A549 (cell line): Measurements from ENCODE around the gene IQSEC2. TPM values are rescaled to one million over a fixed set of nuclear protein-coding genes. Genes with fewer than 3 reads are reported as not detected.
A peak's percentile ranks its signal among the peaks of the same experiment; 100 is the strongest.

Experiments
- ATAC-seq, 2 experiments: fragments of 200-7000 bp in 1 of 2; fragments of >200 bp in 1 of 2; cut with Nextera tagmentation in 1 of 2; cut with Tn5 transposase in 1 of 2; 3 replicates each; pipeline versions ENCODE4 v1.8.0 to v1.9.1; 2018 to 2020; ENCODE audit warnings: mild to moderate bottlenecking in 1 of 2, moderate library complexity in 1 of 2
- CTCF ChIA-PET: fragments of 300-600 bp; sonication (Branson Sonifier 250); formaldehyde crosslinking; extraction: SDS; loops from one replicate; lab custom pipeline; 2021; ENCODE audit warnings: antibody characterized with exemption, inconsistent platforms; lab: Yijun Ruan, JAX
- POLR2A ChIA-PET: fragments of 350-600 bp; formaldehyde crosslinking; extraction: SDS; loops from one replicate; lab custom pipeline; 2021; ENCODE audit warnings: antibody characterized with exemption, inconsistent platforms; lab: Yijun Ruan, JAX
- DNase-seq, 2 experiments: peaks; one replicate each; pipeline versions ENCODE4 v3.0.0 to v3.0.0-alpha.2; 2011 to 2016; ENCODE audit warnings: low read depth in 1 of 2, low spot score in 1 of 2
- FAIRE-seq: peaks from 2 replicates; lab custom pipeline; 2011; peaks lifted over from hg19 to GRCh38; lab: Jason Lieb, UNC
- H3K27ac ChIP-seq, 2 experiments: fragments of >200 bp; sonication (Bioruptor Twin); formaldehyde crosslinking; 3 replicates each; pipeline ENCODE4 v1.5.1; 2016 to 2017
- H3K4me1 ChIP-seq: fragments of >200 bp; sonication (Bioruptor Twin); formaldehyde crosslinking; 3 replicates; pipeline ENCODE4 v1.6.1; 2016
- H3K4me2 ChIP-seq: fragments of >200 bp; sonication (Bioruptor Twin); formaldehyde crosslinking; 3 replicates; pipeline ENCODE4 v1.6.1; 2016
- H3K4me3 ChIP-seq: fragments of >200 bp; sonication (Bioruptor Twin); formaldehyde crosslinking; 3 replicates; pipeline ENCODE4 v1.5.1; 2016
- H3K9me3 ChIP-seq: fragments of >200 bp; sonication (Bioruptor Twin); formaldehyde crosslinking; 3 replicates; pipeline ENCODE4 v1.6.1; 2016
- CBX8 ChIP-seq: fragments of 200-600 bp; sonication (generic); IDR thresholded peaks from 2 replicates; pipeline ENCODE4 v1.6.1; 2016
- CEBPB ChIP-seq, 2 experiments: fragments of >200 bp in 1 of 2; sonication (Bioruptor Twin) in 1 of 2; formaldehyde crosslinking in 1 of 2; IDR thresholded peaks; 2 replicates each; pipeline ENCODE4 v1.6.1; 2012 to 2016
- CHD2 ChIP-seq: fragments of 150-350 bp; IDR thresholded peaks from 2 replicates; pipeline ENCODE4 v1.6.1; 2014; ENCODE audit warnings: low read length; ENCODE audit not compliant: partially characterized antibody
- CHD4 ChIP-seq: fragments of 200-600 bp; sonication (generic); IDR thresholded peaks from 2 replicates; pipeline ENCODE4 v1.6.1; 2016; ENCODE audit warnings: antibody characterized with exemption, mild to moderate bottlenecking, borderline replicate concordance
- E2F6 ChIP-seq: IDR thresholded peaks from 2 replicates; pipeline ENCODE4 v1.6.1; 2012; ENCODE audit warnings: low read depth, borderline replicate concordance
- EHF ChIP-seq: fragments of 250-450 bp; sonication (Bioruptor Pico); IDR thresholded peaks from 2 replicates; pipeline ENCODE4 v1.5.0; 2020; ENCODE audit warnings: mild to moderate bottlenecking
- EHMT2 ChIP-seq: fragments of 200-600 bp; sonication (generic); IDR thresholded peaks from 2 replicates; pipeline ENCODE4 v1.6.1; 2016; ENCODE audit warnings: antibody characterized with exemption, low read depth, mild to moderate bottlenecking, moderate library complexity
- EP300 ChIP-seq, 2 experiments: fragments of >200 bp; sonication (Bioruptor Twin); formaldehyde crosslinking; IDR thresholded peaks; 2 replicates in 1 of 2; 3 replicates in 1 of 2; pipeline ENCODE4 v1.6.1; 2016 to 2017
- FOSB ChIP-seq: fragments of 250-450 bp; sonication (Bioruptor Pico); IDR thresholded peaks from 2 replicates; pipeline ENCODE4 v1.5.0; 2020; ENCODE audit warnings: mild to moderate bottlenecking, moderate library complexity
- FOSL2 ChIP-seq, 2 experiments: fragments of 450-650 bp in 1 of 2; fragments of >200 bp in 1 of 2; sonication (Bioruptor Twin) in 1 of 2; formaldehyde crosslinking; IDR thresholded peaks; 2 replicates each; pipeline versions ENCODE4 v1.5.0 to v1.6.1; 2016 to 2020; ENCODE audit warnings: mild to moderate bottlenecking in 1 of 2, moderate library complexity in 1 of 2
- FOXS1 ChIP-seq: fragments of 250-450 bp; sonication (Bioruptor Pico); IDR thresholded peaks from 2 replicates; pipeline ENCODE4 v1.5.0; 2020; ENCODE audit warnings: mild to moderate bottlenecking, moderate library complexity
- HMGXB4 ChIP-seq: fragments of 250-450 bp; sonication (Bioruptor Pico); IDR thresholded peaks from 2 replicates; pipeline ENCODE4 v1.5.0; 2021; ENCODE audit warnings: mild to moderate bottlenecking, moderate library complexity, borderline replicate concordance
- JUN ChIP-seq, 2 experiments: fragments of >200 bp; sonication (Bioruptor Twin); formaldehyde crosslinking; IDR thresholded peaks; 2 replicates in 1 of 2; 3 replicates in 1 of 2; pipeline ENCODE4 v1.6.1; 2016 to 2017
- MAFK ChIP-seq: fragments of 450-650 bp; IDR thresholded peaks from 2 replicates; pipeline ENCODE4 v1.6.1; 2014; ENCODE audit not compliant: partially characterized antibody
- MAZ ChIP-seq: fragments of 150-350 bp; IDR thresholded peaks from 2 replicates; pipeline ENCODE4 v1.6.1; 2014; ENCODE audit warnings: antibody characterized with exemption, low read depth, low read length, borderline replicate concordance
- NPAS2 ChIP-seq: fragments of 250-450 bp; sonication (Bioruptor Pico); IDR thresholded peaks from 2 replicates; pipeline ENCODE4 v1.8.0; 2022; ENCODE audit warnings: mild to moderate bottlenecking, moderate library complexity, borderline replicate concordance
- PHF8 ChIP-seq: fragments of 200-600 bp; sonication (generic); IDR thresholded peaks from 2 replicates; pipeline ENCODE4 v1.6.1; 2016; ENCODE audit warnings: low read depth, mild to moderate bottlenecking, antibody characterized with exemption, moderate library complexity, borderline replicate concordance
- POLR2A ChIP-seq: IDR thresholded peaks from 2 replicates; pipeline ENCODE4 v1.6.1; 2012; ENCODE audit warnings: mild to moderate bottlenecking, low read length
- POLR2AphosphoS2 ChIP-seq: conservative IDR thresholded peaks from 2 replicates; pipeline ENCODE4 v1.6.1; 2012; ENCODE audit warnings: low read length, improper control_type of control experiment, inconsistent platforms
- RAD21 ChIP-seq, 2 experiments: fragments of >200 bp in 1 of 2; sonication (Bioruptor Twin) in 1 of 2; formaldehyde crosslinking in 1 of 2; IDR thresholded peaks in 1 of 2; conservative IDR thresholded peaks in 1 of 2; 2 replicates in 1 of 2; 3 replicates in 1 of 2; pipeline ENCODE4 v1.6.1; 2012 to 2018; ENCODE audit warnings: inconsistent platforms in 1 of 2
- RARB ChIP-seq: fragments of 250-450 bp; sonication (Bioruptor Pico); IDR thresholded peaks from 2 replicates; pipeline ENCODE4 v1.8.0; 2021; ENCODE audit warnings: mild to moderate bottlenecking, moderate library complexity
- RNF2 ChIP-seq: fragments of 200-600 bp; sonication (generic); IDR thresholded peaks from 2 replicates; pipeline ENCODE4 v1.6.1; 2016; ENCODE audit warnings: low read depth, mild to moderate bottlenecking, antibody characterized with exemption, moderate library complexity, borderline replicate concordance
- SMC3 ChIP-seq: fragments of >200 bp; sonication (Bioruptor Twin); formaldehyde crosslinking; IDR thresholded peaks from 3 replicates; pipeline ENCODE4 v1.6.1; 2018; ENCODE audit warnings: inconsistent platforms
- ZC3H11A ChIP-seq: fragments of 450-650 bp; IDR thresholded peaks from 2 replicates; pipeline ENCODE4 v1.6.1; 2014; ENCODE audit warnings: antibody characterized with exemption, mild to moderate bottlenecking
- ZSCAN20 ChIP-seq: fragments of 250-450 bp; sonication (Bioruptor Pico); IDR thresholded peaks from 2 replicates; pipeline ENCODE4 v1.8.0; 2022; ENCODE audit warnings: mild to moderate bottlenecking, moderate library complexity
- WGBS: methylation state at CpG from one replicate; pipeline ENCODE4 v1.1.6; 2017; ENCODE audit errors: missing lambda C conversion rate; 5-methylcytosine and 5-hydroxymethylcytosine counted together
- polyA plus RNA-seq, 4 experiments: library from polyadenylated mRNA; depleted of rRNA in 3 of 4; stranded (reverse); fragments of >200 nt; fragmentation: RNase III in 1 of 4; extraction: RNeasy Plus Mini Kit Qiagen cat#74134 plus additional on column Dnase treatment in 1 of 4; gene quantifications; 2 replicates in 3 of 4; 3 replicates in 1 of 4; pipeline ENCODE4 v1.2.3, GENCODE V29; 2011 to 2017
- TF ChIP-seq, protein P1 (sequence below): fragments of >200 bp; sonication (Bioruptor Twin); formaldehyde crosslinking; IDR thresholded peaks from 3 replicates; pipeline ENCODE4 v1.5.1; 2016
- TF ChIP-seq, protein P2 (sequence below): fragments of 150-350 bp; IDR thresholded peaks from 2 replicates; pipeline ENCODE4 v1.6.1; 2014; ENCODE audit warnings: low read depth, mild to moderate bottlenecking, low read length
- TF ChIP-seq, protein P3 (sequence below): IDR thresholded peaks from 2 replicates; pipeline ENCODE4 v1.6.1; 2012
- TF ChIP-seq, protein P4 (sequence below): IDR thresholded peaks from 2 replicates; pipeline ENCODE4 v1.6.1; 2012

IQSEC2 gene
- polyA plus RNA-seq, 2 of the 4 experiments (the other 2 are of a cell fraction), result 28.3 to 37.6 TPM

DNA sequence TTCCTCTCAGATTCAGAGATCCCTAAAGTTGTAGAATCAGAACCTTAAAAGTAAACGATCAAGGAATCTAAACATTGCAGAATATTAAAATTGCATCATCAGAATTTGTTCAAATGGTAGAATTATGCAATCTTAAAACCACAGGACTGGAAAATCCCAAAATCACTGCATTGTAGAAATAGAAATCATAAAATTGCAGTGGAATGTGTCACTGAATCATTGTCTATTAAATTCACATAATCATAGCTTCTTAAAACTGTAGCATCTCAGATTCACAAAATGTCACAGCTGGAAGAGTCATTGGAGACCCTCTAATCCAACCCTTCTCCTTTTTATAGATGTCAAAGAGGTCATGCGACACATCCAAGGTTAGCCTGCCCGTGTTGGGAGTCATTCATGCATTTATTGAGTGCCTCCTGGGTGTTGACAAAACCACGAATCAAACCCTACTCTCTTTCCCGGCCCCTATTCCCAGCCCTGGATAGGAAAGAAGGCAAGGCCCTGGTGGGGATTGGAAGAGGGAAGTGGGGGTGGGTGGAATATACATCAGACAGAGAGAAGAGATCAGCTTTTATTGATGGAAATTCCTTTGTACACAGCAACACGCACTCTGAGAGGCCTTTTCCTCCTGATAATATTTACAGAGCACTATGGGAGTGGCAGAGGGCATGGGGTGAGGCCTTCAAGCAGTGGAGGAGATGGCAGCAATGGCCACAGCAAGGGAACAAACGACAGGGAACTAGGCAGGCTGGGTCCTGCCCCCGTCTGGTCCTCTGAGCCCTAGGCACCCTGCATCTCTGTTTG lies 15.4 kb downstream of the IQSEC2 start (continued):
- TF ChIP-seq E2F6, result no peak

DNA sequence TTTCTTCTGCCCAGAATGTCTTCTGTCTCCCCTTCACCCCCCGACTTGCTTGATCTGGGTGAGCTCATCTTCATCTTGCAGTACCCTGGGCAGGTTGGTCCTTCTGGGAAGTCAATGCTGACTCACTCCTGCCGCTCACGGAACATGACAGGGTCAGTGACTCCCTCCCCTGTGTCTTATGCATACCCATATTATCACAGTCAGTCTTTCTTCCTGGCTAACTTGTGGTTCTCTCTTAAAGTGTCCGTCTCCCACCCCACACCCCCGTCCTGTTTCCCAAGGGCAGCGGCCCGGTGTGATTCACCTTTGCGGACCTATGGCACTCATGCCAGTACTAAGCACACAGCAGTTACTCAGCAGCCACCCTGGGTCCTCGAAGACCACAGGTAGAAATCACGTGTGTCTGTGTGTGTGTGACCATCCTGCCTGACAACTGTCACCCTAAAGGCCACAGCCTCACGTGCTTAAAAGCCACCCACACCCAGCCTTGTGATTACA lies 17.7 kb downstream of the IQSEC2 start:
- CTCF ChIA-PET, result interaction anchor here (0.8 to 2.7 kb wide), 7 partner anchors 9 to 67 kb away, joined by 3 to 13 read pairs (median 5); no protein-coding TSS in a partner anchor
- Histone ChIP-seq H3K4me3 (peak overlapping the region; percentile 32; the same call in 1 of the 3 replicates), H3K9me3 (no peaks in the 10 kb centered on the region), H3K4me2 (peak overlapping the region; percentile 98), H3K4me1 (peaks cover 78% of the 10 kb centered on the region), H3K27ac (peak overlapping the region; percentile 92 to 99)
- FAIRE-seq (peak; percentile 100), DNase-seq (peak; percentile 71 to 81), ATAC-seq (peak; percentile 80 to 84)
- POLR2A ChIA-PET, result interaction anchor here (1.0 to 1.3 kb wide), 3 partner anchors 11 to 38 kb away, joined by 3 to 8 read pairs (median 3); partner anchors contain the start of gene KDM5C
- 0% methylated on average over 5 of the region's 11 CpGs for WGBS
- no peak for TF ChIP-seq NPAS2 (CRISPR knock-in tag)
- no peak for TF ChIP-seq SMC3
- no peak; the same call in 1 of the 2 replicates for TF ChIP-seq FOSL2 (IDR thresholded peaks at IDR 0.05)
- TF ChIP-seq FOSL2 (CRISPR knock-in tag; IDR thresholded peaks at IDR 0.05), result peak; percentile 28; the same call in 1 of the 2 replicates
- TF ChIP-seq EHF (CRISPR knock-in tag), result peak; percentile 56; the same call in 1 of the 2 replicates
- no peak for TF ChIP-seq RAD21 (conservative IDR thresholded peaks at IDR 0.05 in 1 of 2, IDR thresholded peaks at IDR 0.05 in 1 of 2)
- peak in 1 of 2 experiments; percentile 47; a peak in 2 of 5 replicates for TF ChIP-seq EP300 (IDR thresholded peaks at IDR 0.05)
- TF ChIP-seq, protein P1, sequence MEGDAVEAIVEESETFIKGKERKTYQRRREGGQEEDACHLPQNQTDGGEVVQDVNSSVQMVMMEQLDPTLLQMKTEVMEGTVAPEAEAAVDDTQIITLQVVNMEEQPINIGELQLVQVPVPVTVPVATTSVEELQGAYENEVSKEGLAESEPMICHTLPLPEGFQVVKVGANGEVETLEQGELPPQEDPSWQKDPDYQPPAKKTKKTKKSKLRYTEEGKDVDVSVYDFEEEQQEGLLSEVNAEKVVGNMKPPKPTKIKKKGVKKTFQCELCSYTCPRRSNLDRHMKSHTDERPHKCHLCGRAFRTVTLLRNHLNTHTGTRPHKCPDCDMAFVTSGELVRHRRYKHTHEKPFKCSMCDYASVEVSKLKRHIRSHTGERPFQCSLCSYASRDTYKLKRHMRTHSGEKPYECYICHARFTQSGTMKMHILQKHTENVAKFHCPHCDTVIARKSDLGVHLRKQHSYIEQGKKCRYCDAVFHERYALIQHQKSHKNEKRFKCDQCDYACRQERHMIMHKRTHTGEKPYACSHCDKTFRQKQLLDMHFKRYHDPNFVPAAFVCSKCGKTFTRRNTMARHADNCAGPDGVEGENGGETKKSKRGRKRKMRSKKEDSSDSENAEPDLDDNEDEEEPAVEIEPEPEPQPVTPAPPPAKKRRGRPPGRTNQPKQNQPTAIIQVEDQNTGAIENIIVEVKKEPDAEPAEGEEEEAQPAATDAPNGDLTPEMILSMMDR, result no peak
- no peak for TF ChIP-seq FOXS1 (CRISPR knock-in tag)
- TF ChIP-seq ZSCAN20, result no peak
- TF ChIP-seq MAFK, result peak; percentile 70
- TF ChIP-seq POLR2AphosphoS2, result no peak
- TF ChIP-seq CEBPB (IDR thresholded peaks at IDR 0.05), result no peak
- TF ChIP-seq MAZ, result no peak
- TF ChIP-seq RNF2, result no peak
- TF ChIP-seq CHD4, result no peak
- no peak for TF ChIP-seq RARB (CRISPR knock-in tag)
- TF ChIP-seq, protein P2, sequence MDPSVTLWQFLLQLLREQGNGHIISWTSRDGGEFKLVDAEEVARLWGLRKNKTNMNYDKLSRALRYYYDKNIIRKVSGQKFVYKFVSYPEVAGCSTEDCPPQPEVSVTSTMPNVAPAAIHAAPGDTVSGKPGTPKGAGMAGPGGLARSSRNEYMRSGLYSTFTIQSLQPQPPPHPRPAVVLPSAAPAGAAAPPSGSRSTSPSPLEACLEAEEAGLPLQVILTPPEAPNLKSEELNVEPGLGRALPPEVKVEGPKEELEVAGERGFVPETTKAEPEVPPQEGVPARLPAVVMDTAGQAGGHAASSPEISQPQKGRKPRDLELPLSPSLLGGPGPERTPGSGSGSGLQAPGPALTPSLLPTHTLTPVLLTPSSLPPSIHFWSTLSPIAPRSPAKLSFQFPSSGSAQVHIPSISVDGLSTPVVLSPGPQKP, result no peak
- TF ChIP-seq ZC3H11A, result no peak
- no peak for TF ChIP-seq PHF8
- TF ChIP-seq, protein P3, sequence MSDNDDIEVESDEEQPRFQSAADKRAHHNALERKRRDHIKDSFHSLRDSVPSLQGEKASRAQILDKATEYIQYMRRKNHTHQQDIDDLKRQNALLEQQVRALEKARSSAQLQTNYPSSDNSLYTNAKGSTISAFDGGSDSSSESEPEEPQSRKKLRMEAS, result peak; percentile 74
- no peak for TF ChIP-seq POLR2A
- TF ChIP-seq HMGXB4 (CRISPR knock-in tag), result no peak
- TF ChIP-seq CBX8, result no peak
- TF ChIP-seq, protein P4, sequence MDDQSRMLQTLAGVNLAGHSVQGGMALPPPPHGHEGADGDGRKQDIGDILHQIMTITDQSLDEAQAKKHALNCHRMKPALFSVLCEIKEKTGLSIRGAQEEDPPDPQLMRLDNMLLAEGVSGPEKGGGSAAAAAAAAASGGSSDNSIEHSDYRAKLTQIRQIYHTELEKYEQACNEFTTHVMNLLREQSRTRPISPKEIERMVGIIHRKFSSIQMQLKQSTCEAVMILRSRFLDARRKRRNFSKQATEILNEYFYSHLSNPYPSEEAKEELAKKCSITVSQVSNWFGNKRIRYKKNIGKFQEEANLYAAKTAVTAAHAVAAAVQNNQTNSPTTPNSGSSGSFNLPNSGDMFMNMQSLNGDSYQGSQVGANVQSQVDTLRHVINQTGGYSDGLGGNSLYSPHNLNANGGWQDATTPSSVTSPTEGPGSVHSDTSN, result no peak
- TF ChIP-seq JUN (IDR thresholded peaks at IDR 0.05), result peak in 1 of 2 experiments; percentile 45; a peak in 1 of 5 replicates
- no peak for TF ChIP-seq CHD2
- TF ChIP-seq EHMT2, result no peak
- 0 out of 2 replicates have a peak, but pooled peaks have one; percentile 47 for TF ChIP-seq FOSB (CRISPR knock-in tag)
- peak; percentile 33; the same call in 1 of the 2 replicates for TF ChIP-seq E2F6
